ENCODE measurements around the gene MTERF4. TPM values are rescaled to one million over a fixed set of nuclear protein-coding genes. Genes with fewer than 3 reads are reported as not detected.

Gene MTERF4
- total and polyA plus RNA-seq, 2 of the 8 experiments (the other 6 are each of a cell fraction or from before 2014, with no cell fraction given) = 25.9 to 28.5 TPM

DNA sequence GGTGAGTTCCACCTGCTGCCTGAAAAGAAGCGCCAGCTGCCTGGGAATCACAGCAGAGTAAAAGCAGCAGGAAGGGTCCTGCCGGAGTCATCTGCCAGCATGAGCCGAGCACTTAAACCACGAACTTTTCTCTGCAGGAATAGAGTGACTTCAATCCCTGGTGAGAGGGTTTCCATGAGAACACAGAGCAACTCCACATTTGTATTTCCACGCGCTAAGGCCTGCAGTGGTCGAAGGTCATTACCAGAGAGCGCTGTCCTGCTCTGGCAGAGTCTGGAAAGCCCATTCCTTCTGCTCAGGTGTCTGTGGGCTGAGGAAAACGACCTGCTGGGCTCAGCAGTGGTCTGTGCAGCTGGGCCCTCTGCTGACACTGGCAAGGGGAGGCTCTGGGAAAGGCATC, 40.5 kb upstream of the MTERF4 start:
- H3K27me3 ChIP-seq (replicated peaks in 1 of 4; ENCODE audit: control insufficient read depth in 3 of 4, extremely low read depth in 1 of 4, insufficient read depth in 3 of 4, low read length in 3 of 4) = no peaks in the 10 kb centered on the region; a peak in 1 of 7 replicates
- no peak overlapping the region for H4K91ac ChIP-seq (replicated peaks; ENCODE audit: insufficient read length, low read length)
- H3K18ac ChIP-seq (ENCODE audit: extremely low read depth, low read length) = no peak overlapping the region
- no peaks in the 10 kb centered on the region for H3K4me1 ChIP-seq (replicated peaks in 1 of 4; ENCODE audit: control insufficient read depth in 3 of 4, insufficient read depth in 4 of 4, low read length in 3 of 4)
- peaks cover 8% of the 10 kb centered on the region for H3K79me1 ChIP-seq (ENCODE audit: low read depth, low read length)
- H3K9ac ChIP-seq (replicated peaks in 1 of 4; ENCODE audit: extremely low read depth in 1 of 4, low read depth in 3 of 4, low read length in 3 of 4) = no peak overlapping the region
- no peak overlapping the region for H3K4ac ChIP-seq (replicated peaks; ENCODE audit: insufficient read length, low read depth, low read length)
- H3K4me2 ChIP-seq (ENCODE audit: insufficient read depth in 1 of 2, low read depth in 2 of 2, low read length in 2 of 2) = no peak overlapping the region
- TF ChIP-seq CREB1 (IDR thresholded peaks at IDR 0.05) (no peak), POLR2A (IDR thresholded peaks at IDR 0.05; ENCODE audit: control extremely low read depth in 1 of 2, low read depth in 2 of 2, low read length in 2 of 2) (no peak), MAFK (IDR thresholded peaks at IDR 0.05; ENCODE audit: low read depth, low read length) (no peak), SP4 (IDR thresholded peaks at IDR 0.05; ENCODE audit: low read length) (no peak), RNF2 (IDR thresholded peaks at IDR 0.05; ENCODE audit: borderline replicate concordance, low read depth, low read length, missing control alignments, poor library complexity, severe bottlenecking) (no peak), SP1 (IDR thresholded peaks at IDR 0.05; ENCODE audit: low read depth, low read length) (no peak), CTBP2 (IDR thresholded peaks at IDR 0.05; ENCODE audit: borderline replicate concordance, insufficient read depth, insufficient read length, low read length) (no peak)
- H2AFZ ChIP-seq (ENCODE audit: low read length) = no peak overlapping the region
- H3K56ac ChIP-seq (replicated peaks; ENCODE audit: insufficient read length, low read depth, low read length) = no peak overlapping the region
- H2BK15ac ChIP-seq (ENCODE audit: low read length) = no peak overlapping the region
- POLR2A ChIA-PET (ENCODE audit: partially characterized antibody) = no interaction called here
- no peak overlapping the region for H2BK5ac ChIP-seq (ENCODE audit: low read depth, low read length)
- H3K9me3 ChIP-seq (ENCODE audit: insufficient read depth in 2 of 2, low read depth in 1 of 2, low read length in 1 of 2) = no peaks in the 10 kb centered on the region
- no peak overlapping the region for H3K14ac ChIP-seq (ENCODE audit: insufficient read length)
- no peak overlapping the region for H3K23ac ChIP-seq (ENCODE audit: insufficient read length)
- DNase-seq (ENCODE audit: low read depth in 1 of 2, low spot score in 2 of 2) = no peak
- H3K79me2 ChIP-seq (ENCODE audit: control insufficient read depth in 1 of 2, insufficient read depth in 2 of 2, low read length in 2 of 2) = peaks cover 4 to 21% of the 10 kb centered on the region in 2 experiments; a peak in 3 of 4 replicates
- no peak overlapping the region for H4K8ac ChIP-seq (ENCODE audit: extremely low read depth, insufficient read depth, low read length)
- no peak overlapping the region for H3K27ac ChIP-seq (ENCODE audit: low read depth, low read length)
- H3K36me3 ChIP-seq (ENCODE audit: control insufficient read depth in 2 of 4, insufficient read depth in 4 of 4, low read length in 3 of 4) = peaks cover 5 to 17% (median 9%) of the 10 kb centered on the region in 4 experiments; a peak in 7 of 8 replicates
- no peak overlapping the region for H2AK5ac ChIP-seq (ENCODE audit: low read depth, low read length)
- CTCF ChIA-PET (ENCODE audit: partially characterized antibody) = interaction anchor here (0.7 to 0.9 kb wide), 2 partner anchors 84 to 123 kb away, joined by 3 to 4 read pairs; no protein-coding TSS in a partner anchor
- no peak overlapping the region for H2BK12ac ChIP-seq (ENCODE audit: low read depth, low read length)
- 0 out of 2 replicates have a peak, but pooled peaks cover 3% of the 10 kb centered on the region for H3K23me2 ChIP-seq (ENCODE audit: low read depth, low read length)
- H2BK120ac ChIP-seq (replicated peaks; ENCODE audit: low read depth, low read length) = no peak overlapping the region
- H4K20me1 ChIP-seq (replicated peaks in 1 of 2; ENCODE audit: control insufficient read depth in 1 of 2, insufficient read depth in 2 of 2, low read length in 2 of 2) = peaks cover 0 to 16% of the 10 kb centered on the region in 2 experiments
- FAIRE-seq = no peak
- 88% methylated on average over 9 of the region's 9 CpGs; no CpG with 5 or more reads in 1 of the 2 experiments for WGBS, 2 experiments (ENCODE audit: extremely low coverage in 1 of 2, insufficient coverage in 1 of 2, insufficient read length in 1 of 2, insufficient replicate concordance in 2 of 2, low coverage in 1 of 2, low lambda C conversion rate in 2 of 2, missing lambda C conversion rate in 1 of 2)
- no peak overlapping the region for H3K4me3 ChIP-seq (ENCODE audit: extremely low read depth in 1 of 4, insufficient read depth in 2 of 4, low read depth in 3 of 4, low read length in 4 of 4)
- H4K5ac ChIP-seq (ENCODE audit: insufficient read length, low read depth, low read length) = no peak overlapping the region
- H2BK20ac ChIP-seq (ENCODE audit: low read length) = no peak overlapping the region

All from H1 (cell line).